ENCODE measurements around the gene MMP14. TPM values are rescaled to one million over a fixed set of nuclear protein-coding genes. Genes with fewer than 3 reads are reported as not detected.
A peak's percentile ranks its signal among the peaks of the same experiment; 100 is the strongest.

The MMP14 gene
- total and polyA plus RNA-seq, 2 of the 13 experiments (the other 11 are each of a cell fraction or from before 2014, with no cell fraction given), result 5.2 to 9.8 TPM

- TF ChIP-seq ZNF83 (CRISPR knock-in tag; IDR thresholded peaks at IDR 0.05; ENCODE audit: borderline replicate concordance) (no peak), TEAD2 (CRISPR knock-in tag; IDR thresholded peaks at IDR 0.05) (no peak), KMT2B (CRISPR knock-in tag; IDR thresholded peaks at IDR 0.05) (no peak), ATF6 (CRISPR knock-in tag; conservative IDR thresholded peaks at IDR 0.05) (no peak), NR2C2 (CRISPR knock-in tag; IDR thresholded peaks at IDR 0.05; ENCODE audit: borderline replicate concordance) (no peak), LCORL (IDR thresholded peaks at IDR 0.05) (no peak), LCORL (CRISPR knock-in tag; IDR thresholded peaks at IDR 0.05) (peak; percentile 68), MAFG (CRISPR knock-in tag; IDR thresholded peaks at IDR 0.05) (no peak), ZMYM3 (CRISPR knock-in tag; IDR thresholded peaks at IDR 0.05) (no peak), SOX5 (CRISPR knock-in tag; IDR thresholded peaks at IDR 0.05; ENCODE audit: borderline replicate concordance) (no peak), ZNF879 (CRISPR knock-in tag; IDR thresholded peaks at IDR 0.05) (no peak), MAFK (conservative IDR thresholded peaks at IDR 0.05 in 1 of 2, IDR thresholded peaks at IDR 0.05 in 1 of 2; ENCODE audit: low read length in 2 of 2) (0 out of 4 replicates have a peak, but pooled peaks have one; percentile 17 to 37), NR3C1 (CRISPR knock-in tag; IDR thresholded peaks at IDR 0.05) (no peak), HNF1B (CRISPR knock-in tag; IDR thresholded peaks at IDR 0.05) (no peak), SP1 (IDR thresholded peaks at IDR 0.05) (no peak), SP1 (CRISPR knock-in tag; IDR thresholded peaks at IDR 0.05) (no peak), ZBTB43 (CRISPR knock-in tag; conservative IDR thresholded peaks at IDR 0.05) (0 out of 2 replicates have a peak, but pooled peaks have one; percentile 55), ZBTB14 (CRISPR knock-in tag; IDR thresholded peaks at IDR 0.05) (no peak), ZNF740 (CRISPR knock-in tag; IDR thresholded peaks at IDR 0.05) (no peak), ZNF207 (IDR thresholded peaks at IDR 0.05; ENCODE audit: borderline replicate concordance) (no peak), ELF1 (CRISPR knock-in tag; IDR thresholded peaks at IDR 0.05) (peak; percentile 15; the same call in 1 of the 2 replicates), ZNF589 (CRISPR knock-in tag; conservative IDR thresholded peaks at IDR 0.05) (no peak), ZNF260 (CRISPR knock-in tag; IDR thresholded peaks at IDR 0.05; ENCODE audit: borderline replicate concordance, low read depth) (no peak), NR2F6 (IDR thresholded peaks at IDR 0.05) (no peak), NR2F6 (CRISPR knock-in tag; IDR thresholded peaks at IDR 0.05) (peak; percentile 29; the same call in 1 of the 2 replicates), SKI (IDR thresholded peaks at IDR 0.05; ENCODE audit: partially characterized antibody) (peak; percentile 48), CENPX (CRISPR knock-in tag; IDR thresholded peaks at IDR 0.05) (no peak)
These were observed 18.8 kb downstream of the MMP14 start (continued) for GRCh38 chr14:22854963-22855724.
